D721Med (cell line): ENCODE results near the gene PCCB.
"Not testable (repeated sequence)": the region's sequence is repeated elsewhere in the genome, so short reads cannot be mapped to it uniquely, and the experiment has no call there.

ENCODE experiments used
- DNase-seq: peaks from one replicate; pipeline ENCODE4 v3.0.0; 2011; ENCODE audit warnings: low spot score; ENCODE audit not compliant: insufficient read length
- FAIRE-seq: peaks from 2 replicates; lab custom pipeline; 2011; peaks lifted over from hg19 to GRCh38; lab: Jason Lieb, UNC
- CTCF ChIP-seq: IDR thresholded peaks from 2 replicates; pipeline ENCODE4 v1.5.1; 2012; ENCODE audit warnings: mild to moderate bottlenecking, control low read depth; ENCODE audit not compliant: insufficient read depth; ENCODE audit errors: missing control alignments

Gene PCCB

DNA sequence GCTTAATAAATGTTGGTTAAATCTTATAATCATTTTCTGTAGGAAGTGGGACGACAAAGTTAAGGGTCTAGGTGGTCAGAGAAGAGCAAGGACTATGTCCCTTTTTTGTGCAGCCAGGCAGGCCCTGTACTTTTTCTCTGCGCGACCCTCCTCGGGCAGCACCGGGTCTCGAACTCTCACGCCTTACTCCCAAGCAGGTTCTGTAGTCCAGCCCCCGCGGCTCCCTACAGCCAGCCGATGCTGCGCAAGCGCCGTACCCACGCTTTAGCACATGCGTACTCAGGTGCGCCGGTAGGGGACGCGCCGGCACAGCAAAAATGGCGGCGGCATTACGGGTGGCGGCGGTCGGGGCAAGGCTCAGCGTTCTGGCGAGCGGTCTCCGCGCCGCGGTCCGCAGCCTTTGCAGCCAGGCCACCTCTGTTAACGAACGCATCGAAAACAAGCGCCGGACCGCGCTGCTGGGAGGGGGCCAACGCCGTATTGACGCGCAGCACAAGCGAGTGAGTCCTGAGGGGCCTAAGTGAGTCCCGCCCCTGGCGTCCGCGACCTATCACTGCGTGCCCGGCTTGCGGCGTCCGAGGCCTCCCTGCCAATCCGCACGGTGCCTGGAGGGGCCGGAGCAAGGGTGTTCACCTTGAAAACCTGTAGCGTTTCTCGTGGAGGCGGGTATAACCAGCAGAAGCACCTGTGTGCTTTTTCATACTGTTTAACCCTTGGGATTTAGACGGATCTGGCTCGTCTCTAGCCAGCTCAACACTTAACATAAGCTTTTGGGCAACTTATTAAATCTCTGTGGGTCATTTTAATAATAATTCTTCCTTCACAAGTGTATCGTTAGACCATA, at the start of gene PCCB:
Gene PCCB (plus strand): TSS at position 282 of the 844 bp plus-strand sequence. CDS start 36 bp downstream, at position 318.
- peak; percentile 89 for DNase-seq
- FAIRE-seq = no peak

DNA sequence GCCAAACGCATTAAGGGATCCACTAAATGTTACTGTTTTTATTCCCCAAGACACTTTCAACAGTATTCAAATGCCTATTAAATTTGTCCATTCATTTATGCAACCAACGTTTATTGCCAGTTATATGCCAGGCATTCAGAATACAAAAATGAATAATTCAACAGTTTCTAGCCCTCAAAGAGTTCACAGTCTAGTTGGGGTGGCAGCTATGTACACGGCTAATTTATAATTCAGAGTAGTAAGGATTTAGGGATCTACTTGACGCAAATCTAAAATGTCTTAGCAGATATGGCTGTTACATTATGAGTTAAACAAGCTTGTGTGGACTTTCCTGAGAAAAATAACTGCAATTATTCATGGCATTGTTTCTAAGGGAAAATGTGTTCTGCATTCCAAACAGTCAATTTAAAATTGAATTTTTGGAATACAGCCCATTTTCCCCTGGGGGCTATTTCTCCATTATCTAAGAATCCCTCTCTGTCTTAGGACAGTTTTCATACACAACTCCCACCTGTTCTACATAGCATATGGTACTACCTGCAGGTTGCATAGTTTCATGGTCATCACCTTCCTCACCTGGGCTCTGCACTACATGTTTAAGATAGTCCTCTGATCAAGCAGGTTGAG, 42.5 kb upstream of the PCCB start:
- FAIRE-seq = no peak
- TF ChIP-seq CTCF = no peak
- DNase-seq = no peak

More for the DNA sequence above, at the start of gene PCCB:
- TF ChIP-seq CTCF = peak; percentile 53

GRCh38 chr3:136209921-136210320, 40.2 kb upstream of the PCCB start:
- no peak for TF ChIP-seq CTCF
- DNase-seq (no peak), FAIRE-seq (no peak)

- no peak for TF ChIP-seq CTCF
- FAIRE-seq (no peak), DNase-seq (no peak)
Measured at GRCh38 chr3:136211547-136211946, 38.6 kb upstream of the PCCB start.

GRCh38 chr3:136222746-136223145, 27.4 kb upstream of the PCCB start:
- DNase-seq, FAIRE-seq: not testable (repeated sequence)

GRCh38 chr3:136232413-136232812, 17.7 kb upstream of the PCCB start:
- FAIRE-seq = no peak
- TF ChIP-seq CTCF = no peak

DNA sequence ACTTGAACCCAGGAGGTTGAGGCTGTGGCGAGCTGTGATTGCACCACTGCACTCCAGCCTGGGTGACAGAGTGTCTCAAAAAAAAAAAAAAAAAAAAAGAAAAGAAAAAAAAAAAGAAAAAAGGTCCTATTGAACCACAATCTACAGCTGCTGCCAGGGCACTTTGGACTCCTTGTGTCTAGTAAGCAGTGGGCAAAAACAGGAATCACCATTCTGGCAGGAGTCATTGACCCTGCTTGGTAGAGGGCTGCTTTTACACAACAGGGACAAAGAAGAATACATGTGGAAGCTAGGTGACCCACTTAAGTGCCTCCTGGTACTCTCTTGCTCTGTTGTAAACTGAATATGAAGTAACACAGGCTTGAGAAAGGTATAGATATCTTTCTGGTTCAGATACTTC, 14.6 kb upstream of the PCCB start:
- DNase-seq = no peak
- no peak for TF ChIP-seq CTCF
- FAIRE-seq = no peak

More at GRCh38 chr3:136232413-136232812, 17.7 kb upstream of the PCCB start:
- no peak for DNase-seq
